NK-92 (cell line): ENCODE measurements around the gene LCOR.
"Not testable (repeated sequence)": the region's sequence is repeated elsewhere in the genome, so short reads cannot be mapped to it uniquely, and the experiment has no call there.

Experiments used
- DNase-seq: peaks from one replicate; lab custom pipeline; 2025; ENCODE audit not compliant: unreplicated experiment; lab: John Stamatoyannopoulos, UW

Gene LCOR

DNA sequence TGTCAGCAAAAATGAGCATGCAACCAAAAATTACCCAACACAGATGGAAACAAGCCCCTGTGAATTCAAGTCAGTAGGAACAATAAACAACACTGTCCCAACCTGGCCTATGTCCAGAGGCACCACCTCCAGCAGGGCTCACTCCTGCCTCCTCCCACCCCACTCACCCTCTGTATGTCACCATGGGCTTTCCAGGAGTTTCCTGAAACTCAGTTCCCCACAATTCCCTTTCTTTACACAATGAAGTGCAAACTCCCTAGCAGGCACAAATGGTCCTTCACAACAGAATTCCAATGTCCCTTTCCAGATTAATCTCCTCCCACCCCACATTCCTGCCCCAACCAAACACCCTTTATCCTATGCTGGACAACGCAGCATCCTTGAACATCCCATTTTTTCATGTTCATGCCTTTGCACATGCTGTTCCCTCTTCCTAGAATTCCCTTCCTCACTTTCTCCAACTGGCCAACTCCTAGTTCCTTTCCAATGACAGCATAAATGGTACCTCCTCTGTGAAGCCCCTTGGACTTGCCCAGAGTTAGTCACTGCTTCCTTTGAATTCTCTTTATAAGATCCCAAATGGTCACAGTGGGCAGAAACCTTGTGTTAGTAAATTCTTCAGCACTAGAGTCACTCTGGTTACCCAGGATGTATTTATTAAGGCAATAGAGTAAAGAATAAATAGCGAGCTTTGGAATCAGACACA lies 196.2 kb downstream of the LCOR start:
- no peak for DNase-seq

DNA sequence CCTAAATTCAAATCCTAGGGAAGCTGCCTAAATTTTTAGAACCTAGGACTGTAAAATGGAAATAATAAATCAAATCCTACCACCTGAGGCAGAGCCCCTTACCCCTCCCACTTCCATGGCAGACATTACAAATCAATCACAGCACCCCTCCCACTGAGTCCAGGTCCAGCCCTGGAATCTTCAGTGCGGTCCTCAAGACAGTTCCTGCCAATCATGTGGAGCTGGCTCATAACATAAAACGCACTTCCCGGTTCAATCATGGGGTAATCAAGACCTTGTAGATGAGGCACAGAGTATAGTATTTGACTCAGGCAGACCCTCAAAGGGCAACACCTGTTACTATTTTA lies 196.7 kb downstream of the LCOR start:
- no peak for DNase-seq

DNA sequence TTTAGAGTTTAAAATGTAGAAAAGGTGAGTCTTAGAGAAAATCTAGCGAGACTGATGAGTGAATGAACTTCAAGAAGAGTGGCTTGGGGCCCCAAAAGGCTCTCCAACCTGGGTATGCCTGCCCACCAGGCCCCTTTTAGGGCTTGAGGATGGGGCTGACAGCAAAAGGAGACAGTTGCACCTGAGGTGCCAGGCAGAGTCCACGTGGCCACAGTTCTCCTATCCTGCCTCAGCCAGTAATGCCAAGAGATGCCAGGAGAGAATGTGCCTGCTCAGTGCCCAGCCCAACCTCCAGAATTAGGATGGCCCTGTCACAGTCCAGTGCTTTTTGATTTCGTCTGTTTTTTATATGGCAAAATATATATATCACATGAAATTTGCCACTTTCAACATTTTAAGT lies 197.2 kb downstream of the LCOR start:
- no peak for DNase-seq

DNA sequence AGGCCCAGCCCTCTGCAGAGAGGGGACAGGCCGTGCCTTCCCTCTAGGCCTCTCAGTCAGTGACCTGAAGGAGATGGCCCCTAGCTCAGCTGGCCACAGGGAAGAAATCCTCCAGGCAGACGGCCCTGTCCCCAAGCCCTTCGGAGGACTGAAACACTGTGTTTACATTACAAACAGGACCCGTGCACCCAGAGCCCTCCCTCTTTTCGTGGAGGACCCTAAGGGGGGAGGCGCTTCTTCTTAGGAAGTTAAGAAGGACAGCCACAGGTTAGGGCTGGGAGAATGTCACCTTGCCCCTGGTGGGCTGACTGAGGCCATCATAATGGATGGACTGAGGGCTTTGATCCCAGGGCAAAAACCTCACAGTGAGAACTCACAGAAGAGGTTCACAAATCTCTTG lies 198.8 kb downstream of the LCOR start:
- no peak for DNase-seq

DNA sequence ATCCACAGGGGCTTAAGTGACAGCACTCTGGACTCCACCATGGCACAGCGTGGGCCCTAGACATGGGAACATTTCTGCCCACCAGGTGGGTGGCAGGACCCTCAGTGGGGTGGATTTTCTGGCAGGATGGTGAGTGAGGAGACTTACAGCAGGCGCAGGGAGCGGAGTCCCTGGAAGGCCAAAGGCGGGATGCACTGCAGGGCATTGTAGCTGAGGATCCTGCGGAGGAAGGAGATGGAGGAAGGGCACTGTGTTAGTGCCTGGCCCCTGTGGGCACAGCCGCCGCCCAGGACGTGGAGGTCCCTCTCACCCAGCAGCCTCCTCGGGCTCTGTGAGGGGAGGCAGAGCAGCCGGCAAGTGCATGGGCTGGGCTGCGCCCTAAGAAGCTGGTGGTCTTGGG lies 199.4 kb downstream of the LCOR start:
- no peak for DNase-seq

DNA sequence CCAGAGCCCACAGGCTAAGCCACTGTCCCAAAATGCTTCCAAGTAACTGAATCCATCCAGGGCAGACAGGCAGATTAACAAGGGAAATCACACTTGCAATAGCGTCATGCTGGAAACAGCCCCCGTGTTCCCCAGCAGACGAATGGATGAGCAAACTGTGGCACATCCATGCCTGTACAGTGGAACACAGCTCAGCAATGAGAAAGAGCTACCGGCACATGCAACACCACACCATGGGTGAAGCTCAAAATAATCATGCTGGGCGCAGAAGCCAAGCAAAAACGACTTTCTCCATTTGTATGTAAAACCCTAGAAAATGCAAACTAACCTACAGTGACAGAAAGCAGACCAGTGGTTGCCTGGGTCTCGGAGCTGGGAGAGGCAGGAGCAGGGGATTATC lies 200.5 kb downstream of the LCOR start:
- no peak for DNase-seq

DNA sequence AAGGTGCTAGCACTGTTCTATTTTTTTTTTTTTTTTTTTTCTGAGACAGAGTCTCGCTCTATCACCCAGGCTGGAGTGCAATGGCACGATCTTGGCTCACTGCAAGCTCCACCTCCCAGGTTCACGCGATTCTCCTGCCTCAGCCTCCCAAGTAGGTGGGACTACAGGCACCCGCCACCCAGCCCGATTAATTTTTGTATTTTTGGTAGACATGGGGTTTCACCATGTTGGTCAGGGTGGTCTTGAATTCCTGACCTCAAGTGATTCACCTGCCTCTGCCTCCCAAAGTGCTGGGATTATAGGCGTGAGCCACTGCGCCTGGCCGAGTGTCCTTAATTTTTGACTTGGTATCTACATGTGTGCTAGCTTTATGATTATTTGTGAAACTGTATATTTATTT lies 201.7 kb downstream of the LCOR start:
- not testable (repeated sequence) for DNase-seq

DNA sequence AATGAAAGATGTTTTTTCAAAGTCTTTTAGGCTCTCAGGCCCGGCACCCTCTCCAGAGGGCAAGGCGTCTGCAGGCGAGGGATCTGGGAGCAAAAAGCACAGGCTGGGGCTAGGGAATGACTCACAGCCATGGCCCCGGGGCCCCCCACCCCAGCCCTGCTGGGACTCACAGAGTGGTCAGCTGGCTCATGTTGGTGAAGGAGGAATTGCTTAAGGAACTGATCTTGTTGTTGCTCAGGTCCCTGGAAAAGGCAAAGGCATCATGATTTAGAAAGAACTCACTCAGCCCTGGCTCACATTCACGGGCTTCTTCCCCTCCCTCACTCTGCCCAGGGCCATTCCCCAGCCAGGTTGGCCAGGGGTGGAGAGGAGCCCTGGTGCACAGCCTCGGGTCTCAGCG lies 202.2 kb downstream of the LCOR start:
- no peak for DNase-seq

DNA sequence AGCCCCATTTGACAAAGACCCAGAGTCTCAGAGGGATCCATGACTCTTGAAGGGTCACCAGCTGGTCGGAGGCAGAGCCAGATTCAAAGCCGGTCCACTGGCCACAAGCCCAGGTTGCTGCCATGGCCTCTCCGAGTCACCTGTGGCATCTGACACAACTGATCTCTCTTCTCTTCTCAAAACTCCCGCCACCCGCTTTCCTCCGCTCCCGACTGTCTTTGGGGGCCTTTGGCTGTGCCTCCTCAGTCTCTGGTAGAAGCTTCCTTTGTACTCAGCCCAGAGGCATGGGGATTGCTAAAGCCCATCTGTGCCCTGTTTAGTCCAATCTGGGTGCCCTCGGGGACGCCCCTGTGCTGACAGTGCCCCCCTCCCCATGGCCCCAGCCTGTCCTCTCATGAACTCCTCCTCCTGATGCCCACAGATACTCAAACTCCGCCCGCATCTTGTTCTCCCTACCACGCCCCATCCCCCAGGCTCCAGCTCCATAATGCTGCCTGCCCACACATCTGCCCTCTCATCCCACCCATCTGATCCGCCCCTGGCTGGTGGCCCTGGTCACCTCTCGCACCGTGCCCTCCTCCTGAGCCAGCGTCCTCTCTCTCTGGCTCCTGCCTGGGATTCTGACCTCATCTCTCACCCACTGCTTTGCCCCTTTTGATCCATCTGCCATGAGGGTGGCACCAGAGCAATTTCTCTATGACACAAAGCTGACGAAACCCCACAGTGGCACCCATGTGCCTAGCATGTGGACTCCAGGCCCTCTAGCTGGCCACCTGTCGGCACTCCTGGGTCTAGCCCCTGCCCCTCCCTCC lies 203.1 kb downstream of the LCOR start:
- DNase-seq = no peak

DNA sequence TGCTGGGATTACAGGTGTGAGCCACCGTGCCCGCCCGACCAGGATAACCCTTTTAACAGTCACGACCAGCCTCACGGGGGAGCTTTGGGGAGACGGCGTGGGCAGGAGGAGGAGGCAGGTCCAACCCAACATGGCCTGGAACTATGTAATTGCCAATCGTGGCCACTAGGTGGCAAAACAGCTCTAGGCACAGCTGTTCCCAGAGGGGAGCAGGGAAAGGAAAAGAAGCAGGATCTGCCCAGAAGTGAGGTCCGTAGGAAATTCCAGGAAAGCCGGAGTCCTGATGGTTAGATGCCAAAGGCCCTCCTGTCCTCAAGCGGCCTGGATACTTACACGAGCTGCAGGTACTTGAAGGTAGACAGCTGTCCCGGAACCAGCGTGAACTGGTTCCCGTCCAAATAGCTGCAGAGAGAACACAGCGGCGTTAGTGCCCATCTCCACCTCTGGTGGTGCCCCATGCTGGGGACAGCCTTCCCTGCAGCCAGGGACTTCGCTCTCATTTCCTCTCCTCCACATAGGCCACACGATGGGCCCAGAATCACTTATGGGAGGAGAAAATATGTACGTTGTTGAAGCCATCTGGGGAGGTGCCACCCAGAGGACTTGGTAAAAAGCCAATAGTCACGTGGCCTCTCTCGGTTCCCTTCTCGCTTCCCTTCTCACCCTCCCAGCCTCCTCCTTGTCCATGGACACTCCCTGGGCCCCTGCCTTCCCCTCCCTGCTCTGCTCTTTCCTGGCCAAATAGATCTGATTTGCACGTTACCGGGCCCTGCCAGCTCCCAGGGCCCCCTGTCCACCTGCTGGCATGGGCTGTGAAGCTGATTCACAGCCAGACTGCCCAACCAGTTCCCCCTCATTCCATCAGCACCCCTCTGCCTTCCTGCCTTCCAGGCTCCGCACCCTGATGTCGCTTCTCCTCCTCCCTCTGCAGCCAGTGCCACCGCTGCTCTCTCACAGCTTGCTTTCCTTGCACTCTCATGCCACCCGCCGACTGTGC lies 205.6 kb downstream of the LCOR start:
- no peak for DNase-seq

DNA sequence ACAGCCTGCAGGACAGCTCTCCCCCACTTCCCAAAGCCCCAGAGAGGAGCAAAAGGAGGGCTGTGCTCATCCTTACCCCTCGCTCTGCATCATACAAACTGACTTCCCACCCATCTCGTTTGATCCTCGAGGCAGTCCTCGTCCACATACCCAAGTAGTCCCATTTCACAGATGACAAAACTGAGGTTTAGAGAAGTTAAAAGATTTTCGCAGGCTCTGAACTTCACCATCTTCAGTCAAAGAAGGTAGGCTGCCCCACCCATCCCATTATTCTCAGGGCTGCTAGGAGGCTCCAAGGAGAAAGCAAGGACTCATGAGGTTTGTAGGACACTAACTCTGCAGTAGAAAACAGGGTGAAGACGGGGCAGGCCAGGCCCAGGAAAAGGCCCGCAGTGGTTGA lies 206.6 kb downstream of the LCOR start:
- DNase-seq = no peak

DNA sequence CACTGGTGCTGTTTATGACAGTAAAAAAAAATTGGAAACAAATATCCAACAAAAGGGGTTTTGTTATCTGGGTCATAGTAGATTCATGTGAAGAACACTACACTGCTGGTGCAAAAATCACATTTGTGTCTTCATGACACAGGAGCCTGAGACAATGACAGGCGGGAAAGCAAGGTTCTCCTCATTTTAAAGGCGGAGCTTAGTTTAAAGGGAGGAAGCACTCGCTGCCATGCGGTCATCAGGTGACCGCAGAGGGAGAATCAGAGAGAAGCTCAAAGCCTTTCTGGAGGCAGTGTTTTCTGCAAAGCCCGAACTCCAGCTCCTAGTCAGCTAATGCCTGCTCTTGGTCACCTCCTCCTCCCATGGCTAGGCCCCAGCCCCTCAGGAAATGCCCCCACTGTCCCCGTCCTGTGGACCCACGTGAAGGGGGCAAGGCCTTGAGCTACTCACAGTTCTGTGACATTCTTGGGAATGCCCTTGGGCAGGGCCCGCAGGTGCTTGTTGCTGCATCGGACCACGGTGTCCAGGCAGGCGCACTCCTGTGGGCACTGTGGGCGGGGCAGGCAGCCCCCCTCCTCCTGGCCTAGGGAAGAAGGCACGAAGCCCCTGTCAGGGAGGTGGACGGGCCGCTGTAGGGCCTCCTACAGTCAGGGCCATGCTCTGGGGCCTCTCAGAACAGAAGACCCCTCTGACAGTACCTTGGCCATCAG lies 207.6 kb downstream of the LCOR start:
- DNase-seq = no peak

DNA sequence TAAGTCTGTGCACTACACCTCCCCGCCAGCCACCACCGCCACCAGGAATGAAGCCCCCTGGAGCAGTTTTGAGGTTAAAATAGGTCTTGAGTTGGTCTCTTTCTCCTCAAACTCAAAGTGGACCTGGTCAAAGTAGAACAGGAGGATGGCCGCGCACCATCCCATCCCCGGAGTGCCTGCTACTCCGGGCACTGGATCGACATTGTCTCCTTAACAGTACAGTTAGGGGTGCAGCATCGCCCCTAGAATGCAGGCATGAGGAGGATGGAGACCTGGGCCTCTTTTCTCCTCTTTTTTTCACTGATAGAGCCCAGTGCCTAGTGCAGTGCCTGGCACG lies 208.1 kb downstream of the LCOR start:
- no peak for DNase-seq

DNA sequence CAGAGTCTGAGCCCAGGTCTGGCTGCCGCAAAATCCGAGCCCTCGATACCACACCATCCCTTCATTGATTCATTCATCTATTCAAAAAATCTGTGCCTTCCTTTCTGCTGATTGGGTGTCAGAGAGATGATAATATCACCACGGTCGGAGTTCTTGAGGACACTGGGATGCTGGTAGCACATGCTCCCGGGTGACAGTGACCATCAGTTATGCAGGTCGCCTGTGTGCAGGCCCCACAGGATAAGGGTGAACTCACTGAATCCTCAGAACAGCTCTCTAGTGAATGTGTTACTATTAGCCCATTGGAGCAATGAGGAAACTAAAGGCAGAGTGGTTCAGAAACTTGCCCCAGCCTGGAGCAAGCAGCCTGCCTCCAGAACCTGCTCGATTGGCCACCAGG lies 208.6 kb downstream of the LCOR start:
- no peak for DNase-seq

DNA sequence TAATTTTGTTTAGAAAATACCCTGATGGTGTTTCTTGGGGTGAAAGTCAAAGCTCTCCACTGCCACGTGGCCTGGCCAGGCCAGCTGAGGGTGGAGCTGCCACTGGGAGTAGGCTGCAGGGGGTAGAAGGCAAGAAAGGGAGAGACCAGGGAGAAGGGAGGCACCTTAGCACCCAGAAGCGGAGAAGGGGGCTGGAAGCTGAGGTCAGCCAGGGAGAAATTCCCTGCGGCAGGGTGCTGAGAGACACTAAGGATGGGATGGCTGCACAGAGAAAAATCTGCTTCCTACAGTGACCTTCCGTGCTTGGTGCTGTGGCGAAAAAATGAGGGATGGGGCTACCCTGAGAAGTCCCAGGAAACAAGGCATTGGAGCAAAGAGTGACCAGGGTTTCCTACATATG lies 210.0 kb downstream of the LCOR start:
- no peak for DNase-seq

DNA sequence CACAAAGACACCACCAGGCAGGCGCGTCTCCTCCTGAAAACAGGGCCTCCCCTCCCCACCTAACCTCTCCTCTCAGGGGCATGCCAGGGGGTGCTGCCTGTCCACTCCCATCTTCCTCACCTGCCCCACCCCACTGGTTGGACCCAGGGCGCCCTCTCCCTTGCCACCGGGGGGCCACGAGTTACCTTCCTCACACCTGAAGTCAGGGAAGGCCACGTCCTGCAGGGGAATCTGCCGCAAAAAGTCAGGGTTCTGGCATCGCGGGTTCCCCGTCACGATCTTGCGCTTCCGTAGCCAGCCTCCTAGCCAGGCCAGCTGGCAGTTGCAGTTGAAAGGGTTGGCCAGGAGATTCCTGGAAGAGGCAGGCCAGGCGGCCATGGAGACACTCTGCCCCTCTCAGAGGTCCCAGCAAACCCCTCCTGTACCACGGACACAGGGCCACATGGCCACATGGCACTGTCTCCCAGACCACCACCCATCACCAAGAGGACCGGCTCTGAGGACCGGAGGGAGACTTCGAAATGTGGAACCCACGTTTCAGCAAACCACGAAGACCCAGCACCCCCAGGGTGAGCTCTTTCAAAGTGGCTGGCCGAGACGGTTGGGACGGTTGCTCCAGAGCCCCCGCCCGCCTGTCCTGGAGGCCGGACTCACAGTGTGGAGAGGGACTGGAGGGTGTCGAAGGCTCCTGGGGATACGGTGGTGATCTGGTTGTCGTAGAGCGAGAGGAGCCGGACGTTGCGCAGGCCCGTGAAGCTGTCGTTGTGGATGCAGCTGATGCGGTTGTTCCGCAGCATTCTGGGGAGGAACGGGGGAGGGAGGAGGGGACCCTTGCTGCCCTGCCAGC lies 210.8 kb downstream of the LCOR start:
- DNase-seq = no peak

DNA sequence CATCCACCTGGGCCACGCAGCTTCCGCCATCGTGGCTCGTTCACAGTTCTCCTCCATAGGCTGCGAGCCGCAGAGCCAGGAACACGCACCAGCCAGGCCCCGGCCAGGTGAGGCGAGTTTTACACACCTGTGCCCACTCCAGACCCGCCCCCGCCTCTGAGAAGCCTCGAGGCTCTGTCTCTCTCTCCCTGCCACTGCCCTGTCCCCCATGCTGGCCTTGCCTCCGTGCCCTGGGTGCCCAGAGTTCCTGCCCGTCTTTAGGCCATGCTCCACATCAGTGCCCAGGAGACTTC lies 211.4 kb downstream of the LCOR start:
- DNase-seq = no peak
